Umbilical cord (tissue), 2 donors: ENCODE data around the gene ZSCAN21. TPM values are rescaled to one million over a fixed set of nuclear protein-coding genes. Genes with fewer than 3 reads are reported as not detected.
"Not testable (repeated sequence)": the region's sequence is repeated elsewhere in the genome, so short reads cannot be mapped to it uniquely, and the experiment has no call there.

Experiments
- DNase-seq: peaks from one replicate; pipeline ENCODE4 v3.0.0-alpha.2; 2015; ENCODE audit warnings: low spot score
- total RNA-seq: library from RNA; depleted of rRNA; stranded (reverse); fragments of >200 nt; gene quantifications from one replicate; pipeline ENCODE4 v1.2.3, GENCODE V29; 2014; ENCODE audit warnings: low replicate concordance; ENCODE audit not compliant: insufficient read depth

The ZSCAN21 gene
- total RNA-seq, result 7.0 TPM

DNA sequence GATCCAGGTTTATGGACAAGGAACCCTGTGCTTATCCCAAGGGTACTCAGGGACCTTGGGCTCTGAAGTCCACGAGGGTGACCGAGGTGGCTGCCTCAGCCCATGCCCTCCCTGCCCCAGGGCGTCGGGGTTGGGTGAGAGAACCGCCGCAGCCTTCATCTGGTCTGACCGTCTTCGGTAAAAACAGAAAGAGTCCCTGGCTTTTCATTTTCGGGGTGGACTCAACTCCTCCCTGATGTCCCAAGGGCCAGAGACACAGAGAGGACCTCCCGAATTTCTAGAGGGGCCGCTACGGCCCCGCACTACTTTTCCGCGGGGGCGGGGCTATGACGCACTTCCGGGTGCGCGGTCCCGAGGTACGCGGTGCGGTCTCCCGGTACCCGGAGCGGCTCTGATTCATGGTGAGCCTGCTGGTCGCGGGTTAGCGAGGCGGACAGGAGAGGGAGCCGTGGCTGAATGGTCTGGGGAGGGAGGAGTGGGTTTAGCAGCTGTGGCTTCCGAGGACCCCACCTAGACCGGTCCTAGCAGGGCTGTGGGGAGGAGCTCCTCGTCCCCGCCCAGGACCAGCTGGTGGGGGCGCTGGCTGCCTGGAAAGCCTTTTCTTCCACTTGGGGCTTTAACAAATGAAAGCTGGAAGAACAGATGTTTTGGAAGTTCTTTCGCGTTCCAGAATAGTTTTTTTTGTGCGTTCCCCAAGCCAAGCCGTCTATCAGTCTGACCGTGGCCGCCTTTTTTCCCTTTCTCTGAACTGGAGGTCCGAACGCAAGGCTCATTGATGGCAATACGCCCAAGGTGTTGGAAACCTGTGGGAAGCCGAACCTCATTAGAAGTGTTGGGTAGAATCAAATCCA is at the start of gene ZSCAN21:
ZSCAN21 (plus strand) TSS at position 334 of the 851 bp plus-strand sequence. CDS start 7,233 bp downstream, outside the sequence.
- peak; percentile 90 for DNase-seq

DNA sequence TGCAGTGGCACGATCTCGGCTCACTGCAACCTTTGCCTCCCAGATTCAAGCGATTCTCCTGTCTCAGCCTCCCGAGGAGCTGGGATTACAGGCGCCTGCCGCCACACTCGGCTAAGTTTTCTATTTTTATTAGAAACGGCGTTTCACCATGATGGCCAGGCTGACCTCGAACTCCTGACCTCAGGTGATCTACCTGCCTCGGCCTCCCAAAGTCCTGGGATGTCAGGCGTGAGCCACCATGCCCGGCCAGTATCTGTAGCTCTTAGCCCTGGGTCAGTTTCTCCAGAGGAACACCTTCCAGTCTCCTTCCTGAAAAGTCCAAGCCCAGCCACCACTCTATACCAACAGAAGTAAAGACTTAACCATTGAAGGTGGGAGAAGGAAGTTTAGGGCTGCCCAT is 49.3 kb upstream of the ZSCAN21 start:
- DNase-seq, result no peak

DNA sequence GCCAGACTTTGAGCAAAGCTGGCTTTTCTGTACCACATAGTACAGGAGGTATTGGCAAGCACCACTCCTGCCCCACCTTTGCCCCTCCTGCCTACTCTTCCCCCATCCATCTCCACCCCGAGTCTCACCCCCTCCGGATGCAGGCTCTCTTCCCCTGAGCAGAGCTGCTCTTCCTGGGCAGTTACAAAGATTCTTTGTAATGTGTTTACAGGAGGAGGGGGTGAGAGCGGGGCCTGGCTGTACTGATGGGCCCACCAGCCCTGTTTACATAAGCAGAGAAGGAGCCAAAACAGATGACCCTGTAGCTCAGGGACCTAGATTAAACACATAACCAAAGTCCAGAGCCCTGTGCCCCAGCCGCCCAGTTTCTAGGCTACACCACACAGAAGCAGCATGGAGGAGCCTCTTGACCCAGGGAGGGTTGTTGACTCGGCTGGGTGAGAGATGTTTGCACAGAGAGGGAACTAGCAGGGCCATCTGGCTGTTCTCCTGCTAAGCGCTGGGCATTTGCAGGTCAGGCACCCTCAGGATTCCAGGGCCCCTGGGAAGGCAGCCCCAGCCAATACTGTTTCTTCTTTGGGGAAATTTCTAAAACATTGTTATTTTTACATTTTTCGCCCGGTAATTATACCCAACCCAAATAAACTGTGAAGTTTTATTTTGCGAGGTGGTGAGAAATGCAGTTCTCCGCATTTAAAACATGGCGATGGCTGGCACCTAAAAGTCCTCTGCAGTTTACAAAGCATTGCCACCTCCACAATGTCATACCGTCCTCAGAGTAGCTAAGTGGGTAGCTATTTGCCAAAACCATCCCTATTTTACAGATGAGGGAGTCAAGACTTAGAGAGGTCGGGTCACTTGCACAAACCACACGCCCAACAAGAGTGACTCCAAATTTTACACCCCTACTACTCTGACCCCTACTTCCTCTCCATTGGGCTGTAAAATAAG is 45.6 kb upstream of the ZSCAN21 start:
- no peak for DNase-seq

DNA sequence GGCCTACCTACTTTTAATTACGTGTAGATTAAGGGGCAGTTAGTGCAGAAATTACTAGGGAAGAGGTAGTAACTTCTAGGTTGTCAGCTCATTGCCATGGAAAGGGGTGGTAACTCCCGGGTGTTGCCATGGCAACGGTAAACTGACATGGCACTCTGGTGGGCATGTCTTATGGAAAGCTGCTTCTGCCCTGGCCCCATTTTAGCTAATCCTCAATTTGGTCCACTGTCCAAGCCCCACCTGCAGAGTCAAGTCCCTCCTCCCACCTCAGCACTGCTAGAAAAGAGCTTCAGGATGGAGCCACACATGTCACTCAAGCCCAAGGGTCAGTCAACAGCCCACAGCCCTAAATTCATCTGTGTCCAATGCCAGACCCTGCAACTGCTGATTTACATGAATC is 41.7 kb upstream of the ZSCAN21 start:
- DNase-seq, result no peak

DNA sequence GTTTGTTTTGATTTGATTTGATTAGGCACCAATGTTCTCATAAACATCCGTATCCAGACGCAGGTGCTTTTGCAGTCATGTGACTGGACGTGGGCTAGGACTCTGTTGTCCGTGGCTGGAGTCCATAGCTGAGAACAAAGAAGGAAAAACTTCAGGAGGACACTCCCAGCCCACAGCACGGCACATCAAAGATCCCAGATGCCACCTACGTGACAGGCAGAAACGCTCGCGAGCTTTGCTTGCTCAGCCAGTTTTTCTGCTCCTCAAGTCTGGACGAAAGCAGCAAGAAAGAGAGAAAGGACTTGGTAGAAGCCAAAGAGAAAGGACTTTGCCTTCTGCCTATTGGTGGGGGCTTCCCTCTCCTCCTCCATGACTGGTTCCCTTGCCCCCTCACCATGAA is 41.0 kb upstream of the ZSCAN21 start:
- DNase-seq, result peak; percentile 66

DNA sequence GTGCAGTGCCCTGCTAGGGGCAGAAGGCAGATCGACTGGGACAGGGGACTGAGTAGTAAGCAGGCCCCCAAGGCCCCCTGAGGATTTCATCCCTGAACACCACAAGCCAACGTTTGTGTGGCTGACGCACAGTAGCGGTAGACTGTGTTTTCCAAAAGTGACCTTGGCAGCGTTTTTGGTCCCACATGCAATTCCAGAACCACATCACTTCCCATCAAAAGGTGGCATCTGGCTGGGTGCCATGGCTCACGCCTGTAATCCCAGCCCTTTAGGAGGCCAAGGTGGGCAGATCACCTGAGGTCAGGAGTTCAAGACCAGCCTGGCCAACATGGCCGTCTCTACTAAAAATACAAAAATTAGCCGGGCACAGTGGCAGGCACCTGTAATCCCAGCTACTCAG is 39.6 kb upstream of the ZSCAN21 start:
- DNase-seq, result not testable (repeated sequence)

DNA sequence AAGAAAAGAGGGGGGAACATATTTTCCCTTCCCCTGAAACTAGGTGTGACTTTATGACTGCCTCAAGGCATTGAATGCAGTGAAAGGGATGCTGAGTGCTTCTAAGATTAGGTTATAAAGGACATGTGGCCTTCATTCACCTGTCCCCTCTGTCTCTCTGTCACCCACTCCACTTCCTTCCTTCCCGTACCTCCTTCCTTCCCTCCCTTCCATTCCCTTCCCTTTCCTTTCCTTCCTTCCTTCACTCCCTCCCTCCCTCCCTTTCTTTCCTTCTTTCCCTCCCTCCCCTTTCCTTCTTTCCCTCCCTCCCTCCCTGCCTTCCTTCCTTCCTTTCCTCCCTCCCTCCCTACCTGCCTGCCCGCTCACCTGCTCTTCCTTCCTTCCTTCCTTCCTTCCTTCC is 38.7 kb upstream of the ZSCAN21 start:
- no peak for DNase-seq

DNA sequence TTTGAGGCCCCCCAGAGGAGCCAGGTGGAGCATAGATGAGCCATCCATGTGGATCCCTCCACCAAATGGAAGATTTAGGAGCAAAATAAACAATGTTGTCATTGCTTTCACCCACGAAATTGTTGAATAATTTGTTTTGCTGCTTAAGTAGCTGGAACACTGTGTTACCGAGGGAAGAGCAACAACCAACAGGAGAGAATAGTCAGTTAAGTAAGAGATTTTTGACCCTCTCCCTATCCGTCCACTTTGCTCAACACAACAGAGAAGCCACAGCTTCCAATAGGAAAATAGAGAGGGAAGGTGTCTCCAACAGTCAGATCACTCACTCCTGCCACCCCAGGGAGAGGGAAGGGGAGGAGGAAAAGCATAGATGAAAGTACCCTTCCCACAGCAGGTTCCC is 38.1 kb upstream of the ZSCAN21 start:
- no peak for DNase-seq

DNA sequence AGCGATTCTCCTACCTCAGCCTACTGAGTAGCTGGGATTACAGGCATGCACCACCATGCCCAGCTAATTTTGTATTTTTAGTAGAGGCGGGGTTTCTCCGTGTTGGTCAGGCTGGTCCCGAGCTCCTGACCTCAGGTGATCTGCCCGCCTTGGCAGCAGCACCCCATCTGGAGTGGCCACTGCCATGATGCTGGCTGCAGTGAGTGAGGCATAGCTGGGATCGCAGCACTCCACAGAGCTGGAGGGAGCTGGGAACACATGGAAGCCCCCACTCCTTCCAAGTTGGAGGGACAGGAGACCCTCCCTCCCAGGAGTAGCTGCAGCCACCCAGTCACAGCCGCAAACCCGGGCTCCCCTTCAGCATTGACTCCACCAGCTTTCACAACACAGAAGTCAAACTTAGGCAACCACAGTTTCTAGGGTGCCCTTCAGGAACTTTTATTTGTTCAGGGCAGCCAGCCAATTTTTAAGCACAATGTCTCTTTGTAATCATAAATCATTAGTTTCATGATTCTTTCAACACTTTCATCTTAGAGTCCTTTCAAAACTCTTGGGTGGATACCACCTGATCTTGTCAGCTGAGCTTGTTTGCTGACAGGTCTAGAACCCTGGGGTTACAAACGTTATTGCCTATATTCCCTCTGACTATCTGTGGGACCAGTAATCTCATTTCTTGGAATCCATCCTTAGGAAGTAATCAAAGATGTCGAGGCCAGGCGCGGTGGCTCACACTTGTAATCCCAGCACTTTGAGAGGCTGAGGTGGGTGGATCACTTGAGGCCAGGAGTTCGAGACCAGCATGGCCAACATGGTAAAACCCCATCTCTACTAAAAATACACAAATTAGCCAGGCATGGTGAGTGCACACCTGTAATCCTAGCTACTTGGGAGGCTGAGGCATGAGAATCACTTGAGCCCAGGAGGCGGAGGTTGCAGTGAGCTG is 36.9 kb upstream of the ZSCAN21 start:
- not testable (repeated sequence) for DNase-seq

DNA sequence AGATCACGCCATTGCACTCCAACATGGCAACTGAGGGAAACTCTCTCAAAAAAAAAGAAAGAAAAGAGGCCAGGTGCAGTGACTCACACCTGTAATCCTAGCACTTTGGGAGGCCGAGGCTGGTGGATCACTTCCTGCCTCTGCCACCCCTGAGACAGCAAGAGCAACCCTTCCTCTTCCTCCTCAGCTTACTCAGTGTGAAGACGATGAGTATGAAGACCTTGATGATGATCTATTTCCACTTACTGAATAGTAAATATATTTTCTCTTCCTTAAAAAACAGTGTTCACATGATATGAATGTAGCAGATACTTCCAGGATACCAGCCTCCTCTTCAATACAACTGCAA is 36.3 kb upstream of the ZSCAN21 start:
- DNase-seq, result no peak

DNA sequence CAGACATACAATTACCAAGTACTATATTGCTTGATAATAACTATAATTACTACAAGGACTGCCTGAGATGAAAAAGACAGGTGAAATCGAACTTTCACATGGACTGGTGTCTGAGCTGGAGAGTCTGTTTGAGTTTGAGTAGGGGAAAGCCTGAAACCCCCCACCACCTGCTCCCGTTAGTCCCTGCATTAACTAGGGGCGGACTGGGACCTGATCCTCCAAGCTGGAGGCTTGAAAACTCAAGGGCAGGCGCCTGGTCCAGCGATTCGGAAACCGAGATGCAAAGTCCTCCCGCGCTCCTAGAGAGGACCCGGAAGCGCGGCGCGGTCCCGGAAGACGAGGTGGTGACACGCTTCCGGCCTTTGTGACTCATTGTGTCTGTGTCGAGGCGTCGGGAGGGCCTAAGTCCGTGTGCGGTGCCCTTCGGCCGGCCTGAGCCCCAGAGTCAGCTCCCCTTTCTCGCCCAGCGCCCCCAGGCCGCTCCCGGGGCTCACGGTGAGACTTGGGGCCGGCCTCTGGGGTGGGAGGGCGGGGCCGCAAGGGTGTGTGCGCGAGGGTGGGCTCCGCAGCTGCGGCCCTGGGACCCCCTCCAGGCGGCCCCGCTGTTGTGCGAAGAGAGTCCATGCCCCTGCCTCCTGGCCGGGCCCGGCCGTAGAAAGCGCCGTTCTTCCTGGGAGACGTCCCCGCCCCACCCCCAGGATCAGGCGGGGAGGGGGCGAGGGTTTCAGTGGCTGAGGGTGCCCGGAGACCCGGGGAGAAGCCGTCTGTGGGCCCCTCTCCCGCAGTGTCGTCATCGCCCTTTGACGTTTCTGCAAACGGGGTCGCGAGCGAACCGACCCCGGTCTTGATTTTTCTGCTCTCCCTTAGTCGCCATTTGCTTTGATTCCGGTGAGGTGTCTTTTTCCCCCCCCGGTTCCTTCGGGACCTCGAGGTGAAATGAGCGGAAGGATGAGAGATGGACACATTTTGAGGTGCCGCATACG is 34.1 kb upstream of the ZSCAN21 start, which contains the start of gene ZKSCAN1:
ZKSCAN1 (plus strand) TSS at position 365 of the 983 bp plus-strand sequence. CDS start 7,911 bp downstream, outside the sequence.
- DNase-seq, result peak; percentile 94

DNA sequence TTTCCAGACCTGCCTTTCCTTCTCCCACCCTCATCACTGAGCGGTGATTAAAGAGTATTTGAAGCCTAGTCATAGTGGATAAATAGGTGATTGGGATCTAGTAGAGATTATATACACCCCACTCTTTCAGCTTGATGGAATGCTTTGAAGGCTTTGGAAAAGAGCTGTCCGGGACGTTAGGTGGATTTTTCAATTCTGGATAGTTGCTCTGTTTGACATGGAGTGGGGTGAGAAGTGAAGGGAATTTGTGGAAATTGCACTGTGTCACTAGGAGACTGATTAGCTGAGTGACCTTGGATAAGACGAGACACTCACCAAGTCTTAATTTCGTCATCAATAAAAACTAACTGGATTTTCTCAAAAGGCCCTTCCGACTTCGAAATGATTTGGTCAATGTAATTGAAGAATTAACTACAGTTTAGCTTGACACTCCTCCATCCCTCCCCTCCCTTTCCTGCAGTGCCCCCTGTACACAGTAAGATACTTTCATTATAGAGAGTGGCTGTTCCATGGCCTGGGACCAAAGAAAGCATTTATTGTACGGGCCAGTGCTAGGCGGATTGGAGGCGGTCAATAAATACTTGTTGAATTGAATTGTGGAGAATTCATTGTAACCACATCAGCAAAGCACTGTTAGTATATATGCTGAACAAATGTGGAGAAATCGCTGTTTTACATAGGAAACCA is 33.2 kb upstream of the ZSCAN21 start:
- DNase-seq, result no peak

DNA sequence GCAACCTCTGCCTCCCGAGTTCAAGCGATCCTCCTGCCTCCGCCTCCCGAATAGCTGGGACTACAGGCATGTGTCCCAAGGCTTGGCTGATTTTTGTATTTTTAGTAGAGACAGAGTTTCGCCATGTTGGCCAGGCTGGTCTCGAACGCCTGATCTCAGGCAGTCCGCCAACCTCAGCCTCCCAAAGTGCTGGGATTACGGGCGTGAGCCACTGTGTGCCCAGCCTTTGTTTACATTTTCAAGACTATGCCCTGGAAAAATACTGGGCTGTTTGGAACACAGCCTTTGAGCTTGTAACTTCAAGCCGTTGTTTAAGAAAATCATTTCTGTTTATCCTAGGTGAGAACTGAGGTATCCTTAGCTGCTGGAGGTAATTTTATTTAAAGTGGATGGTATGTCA is 32.3 kb upstream of the ZSCAN21 start:
- DNase-seq, result no peak

DNA sequence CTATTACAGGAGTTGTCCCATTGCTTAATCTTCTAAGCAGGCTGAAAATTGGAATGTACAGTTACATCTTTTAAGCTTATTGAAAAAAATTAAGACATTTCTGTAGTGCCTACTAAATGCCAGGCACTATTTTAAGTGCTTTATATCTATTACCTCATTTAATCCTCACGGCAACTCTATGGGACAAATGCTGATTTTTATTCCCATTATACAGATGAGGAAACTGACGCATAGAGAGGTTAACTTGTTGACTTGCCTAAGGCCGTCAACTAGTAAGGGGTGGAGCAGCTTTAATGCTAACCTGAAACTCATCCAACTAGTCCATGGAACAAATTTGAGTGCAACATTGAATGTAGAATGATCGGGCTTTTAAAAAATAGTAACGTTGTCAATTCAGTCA is 31.7 kb upstream of the ZSCAN21 start:
- DNase-seq, result no peak

DNA sequence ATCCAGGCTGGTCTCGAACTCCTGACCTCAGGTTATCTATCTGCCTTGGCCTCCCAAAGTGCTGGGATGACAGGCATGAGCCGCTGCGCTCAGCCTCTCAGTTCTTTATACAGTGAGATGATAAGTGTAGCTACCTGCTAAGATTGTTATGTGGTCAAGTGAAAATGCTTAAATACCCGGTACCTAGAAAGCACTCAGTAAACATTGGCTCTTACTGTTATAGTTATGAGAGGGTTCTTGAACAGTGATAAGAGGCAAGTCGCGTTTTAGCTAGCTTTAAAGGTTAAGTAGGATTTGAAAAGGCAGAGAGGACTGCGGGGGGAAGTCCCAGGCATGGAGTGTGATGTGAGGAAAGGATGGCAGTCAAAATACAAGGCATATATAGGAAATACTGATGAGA is 29.7 kb upstream of the ZSCAN21 start:
- DNase-seq, result no peak

DNA sequence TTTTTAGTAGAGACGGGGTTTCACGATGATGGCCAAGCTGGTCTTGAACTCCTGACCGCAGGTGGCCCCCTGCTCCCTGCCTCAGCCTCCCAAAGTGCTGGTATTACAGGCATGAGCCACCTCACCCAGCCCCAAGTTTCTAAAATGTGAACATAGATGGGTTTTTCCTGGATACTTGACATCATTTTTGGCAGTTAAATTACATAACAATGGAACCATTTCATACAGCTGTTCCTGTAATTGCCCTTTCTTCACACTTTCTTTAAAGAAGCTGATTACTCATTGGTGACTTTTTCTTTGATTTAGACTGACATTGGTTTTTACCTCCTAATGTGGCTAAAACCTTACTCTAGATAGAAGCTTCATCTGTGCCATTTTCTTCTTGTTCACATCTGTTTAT is 28.3 kb upstream of the ZSCAN21 start:
- DNase-seq, result no peak

DNA sequence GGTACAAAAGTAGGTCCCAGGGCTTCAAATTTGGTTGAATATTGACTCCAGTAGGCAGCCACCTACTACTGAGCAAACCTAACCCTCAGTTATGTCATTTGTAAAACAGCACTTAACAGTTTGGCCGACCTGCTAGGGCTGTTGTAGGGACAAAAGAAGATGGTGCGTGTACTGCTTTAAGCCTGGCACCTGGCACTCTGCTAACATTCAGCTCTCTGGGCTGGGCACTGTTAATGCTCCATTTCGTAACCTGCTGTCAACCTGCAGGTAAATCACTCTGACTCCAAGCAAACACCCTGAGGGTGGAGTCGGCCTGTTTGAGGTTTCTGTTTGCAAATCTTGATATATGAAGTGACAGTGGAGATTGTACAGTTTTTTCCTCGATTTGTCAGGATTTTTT is 27.0 kb upstream of the ZSCAN21 start:
- peak; percentile 66 for DNase-seq

DNA sequence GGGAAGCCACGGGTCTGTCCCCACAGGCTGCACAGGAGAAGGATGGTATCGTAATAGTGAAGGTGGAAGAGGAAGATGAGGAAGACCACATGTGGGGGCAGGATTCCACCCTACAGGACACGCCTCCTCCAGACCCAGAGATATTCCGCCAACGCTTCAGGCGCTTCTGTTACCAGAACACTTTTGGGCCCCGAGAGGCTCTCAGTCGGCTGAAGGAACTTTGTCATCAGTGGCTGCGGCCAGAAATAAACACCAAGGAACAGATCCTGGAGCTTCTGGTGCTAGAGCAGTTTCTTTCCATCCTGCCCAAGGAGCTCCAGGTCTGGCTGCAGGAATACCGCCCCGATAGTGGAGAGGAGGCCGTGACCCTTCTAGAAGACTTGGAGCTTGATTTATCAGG is 26.0 kb upstream of the ZSCAN21 start:
- DNase-seq, result no peak

DNA sequence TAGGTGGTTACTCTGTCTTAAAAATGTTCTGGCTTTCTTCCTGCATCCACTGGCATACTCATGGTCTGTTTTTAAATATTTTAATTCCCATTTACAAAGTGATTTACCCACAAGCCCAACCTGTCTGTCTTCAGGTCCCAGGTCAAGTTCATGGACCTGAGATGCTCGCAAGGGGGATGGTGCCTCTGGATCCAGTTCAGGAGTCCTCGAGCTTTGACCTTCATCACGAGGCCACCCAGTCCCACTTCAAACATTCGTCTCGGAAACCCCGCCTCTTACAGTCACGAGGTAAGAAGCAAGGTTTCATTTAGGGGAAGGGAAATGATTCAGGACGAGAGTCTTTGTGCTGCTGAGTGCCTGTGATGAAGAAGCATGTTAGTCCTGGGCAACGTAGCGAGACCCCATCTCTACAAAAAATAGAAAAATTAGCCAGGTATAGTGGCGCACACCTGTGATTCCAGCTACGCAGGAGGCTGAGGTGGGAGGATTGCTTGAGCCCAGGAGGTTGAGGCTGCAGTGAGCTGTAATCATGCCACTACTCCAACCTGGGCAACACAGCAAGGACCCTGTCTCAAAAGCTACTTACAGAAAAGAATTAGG is 25.5 kb upstream of the ZSCAN21 start:
- DNase-seq, result no peak
